ENCODE results near the gene TAS2R1. TPM values are rescaled to one million over a fixed set of nuclear protein-coding genes. Genes with fewer than 3 reads are reported as not detected.

TAS2R1 gene
- total RNA-seq, 1 experiment from 2014 or later, result not detected

DNA sequence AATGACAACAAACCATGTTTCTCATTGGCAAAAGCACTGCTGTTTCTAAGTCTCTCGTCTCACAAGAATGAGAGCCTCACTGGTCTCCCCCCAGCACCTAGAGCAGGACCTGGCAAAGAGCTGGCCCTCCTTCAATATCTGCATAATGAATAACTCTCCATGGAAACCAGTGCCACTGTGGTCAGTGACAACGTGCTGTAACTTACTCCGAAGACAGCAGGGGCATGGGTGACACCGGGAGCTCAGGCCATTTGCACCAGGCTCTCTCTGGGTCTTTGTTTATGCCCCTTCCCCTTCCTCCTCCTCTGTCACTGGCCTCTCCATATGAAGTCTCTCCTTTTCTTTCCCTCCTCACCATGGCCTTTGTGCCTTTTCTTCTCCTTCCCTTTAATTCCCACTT, 33.3 kb downstream of the TAS2R1 start:
- ATAC-seq (no peak), DNase-seq (no peak)
- Histone ChIP-seq H3K79me2 (ENCODE audit: low read length) (no peaks in the 10 kb centered on the region), H3K4me3 (ENCODE audit: low read length) (no peak overlapping the region), H3K27me3 (ENCODE audit: low read length) (peaks cover 46% of the 10 kb centered on the region), H2AFZ (ENCODE audit: low read length) (no peak overlapping the region), H3K27ac (ENCODE audit: low read length) (no peak overlapping the region), H3F3A (ENCODE audit: low read length, unreplicated experiment) (no peaks in the 10 kb centered on the region), H3K9me3 (ENCODE audit: low read length) (no peaks in the 10 kb centered on the region), H3K9me2 (replicated peaks; ENCODE audit: low read length) (no peaks in the 10 kb centered on the region), H4K20me1 (ENCODE audit: low read length) (no peaks in the 10 kb centered on the region), H3K9ac (ENCODE audit: low read length) (no peak overlapping the region), H3K4me2 (ENCODE audit: low read length) (no peak overlapping the region), H3K36me3 (ENCODE audit: low read depth, low read length) (no peaks in the 10 kb centered on the region), H3K4me1 (ENCODE audit: insufficient read depth, low read length) (no peaks in the 10 kb centered on the region)
- BruUV-seq (replicated peaks), result no TSS peak
- intact Hi-C loops (cut with micrococcal nuclease), result no loop called here
- no peak for TF ChIP-seq EZH2 (IDR thresholded peaks at IDR 0.05; ENCODE audit: low read length, unreplicated experiment)
- TF ChIP-seq EZH2phosphoT487 (IDR thresholded peaks at IDR 0.05; ENCODE audit: borderline replicate concordance, low read length), result no peak
- TF ChIP-seq, protein P1, sequence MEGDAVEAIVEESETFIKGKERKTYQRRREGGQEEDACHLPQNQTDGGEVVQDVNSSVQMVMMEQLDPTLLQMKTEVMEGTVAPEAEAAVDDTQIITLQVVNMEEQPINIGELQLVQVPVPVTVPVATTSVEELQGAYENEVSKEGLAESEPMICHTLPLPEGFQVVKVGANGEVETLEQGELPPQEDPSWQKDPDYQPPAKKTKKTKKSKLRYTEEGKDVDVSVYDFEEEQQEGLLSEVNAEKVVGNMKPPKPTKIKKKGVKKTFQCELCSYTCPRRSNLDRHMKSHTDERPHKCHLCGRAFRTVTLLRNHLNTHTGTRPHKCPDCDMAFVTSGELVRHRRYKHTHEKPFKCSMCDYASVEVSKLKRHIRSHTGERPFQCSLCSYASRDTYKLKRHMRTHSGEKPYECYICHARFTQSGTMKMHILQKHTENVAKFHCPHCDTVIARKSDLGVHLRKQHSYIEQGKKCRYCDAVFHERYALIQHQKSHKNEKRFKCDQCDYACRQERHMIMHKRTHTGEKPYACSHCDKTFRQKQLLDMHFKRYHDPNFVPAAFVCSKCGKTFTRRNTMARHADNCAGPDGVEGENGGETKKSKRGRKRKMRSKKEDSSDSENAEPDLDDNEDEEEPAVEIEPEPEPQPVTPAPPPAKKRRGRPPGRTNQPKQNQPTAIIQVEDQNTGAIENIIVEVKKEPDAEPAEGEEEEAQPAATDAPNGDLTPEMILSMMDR (conservative IDR thresholded peaks at IDR 0.05; ENCODE audit: low read depth, low read length), result no peak
- ChIA-PET POLR2A (ENCODE audit: unreplicated experiment) (no interaction called here), CTCF (no interaction called here)

DNA sequence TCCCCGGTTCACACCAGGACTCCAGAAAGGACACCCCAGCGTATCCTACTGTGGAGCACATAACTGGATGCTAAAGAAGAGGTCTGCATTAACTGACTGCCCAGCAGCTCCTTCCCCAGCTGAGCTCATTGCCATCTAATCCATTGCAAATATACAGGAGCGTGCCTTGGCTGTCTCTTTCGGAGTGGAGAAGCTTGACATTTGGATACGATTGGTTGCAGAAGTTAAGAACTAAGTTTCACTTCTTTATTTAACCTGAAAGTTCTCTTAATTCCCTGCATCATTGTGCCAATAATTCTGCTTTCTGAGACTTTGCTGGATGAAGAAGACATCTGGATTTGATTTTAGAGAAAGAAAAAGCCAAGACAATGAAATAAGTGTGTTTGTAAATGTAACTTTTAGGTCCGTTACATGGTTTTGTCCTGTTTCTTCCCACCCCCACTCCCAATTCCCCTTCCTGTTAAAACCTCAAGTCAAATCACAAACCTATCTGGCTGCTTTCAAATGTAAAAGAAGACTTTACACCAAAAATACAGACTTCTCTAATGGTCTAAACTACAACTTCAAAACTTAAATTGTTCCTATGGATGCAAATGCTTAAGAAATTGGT, 33.9 kb downstream of the TAS2R1 start:
- 0 out of 2 replicates have a peak, but pooled peaks cover 1% of the 10 kb centered on the region for H3K9me2 ChIP-seq (replicated peaks; ENCODE audit: low read length)
- H3K27ac ChIP-seq (ENCODE audit: low read length), result no peak overlapping the region
- H2AFZ ChIP-seq (ENCODE audit: low read length), result no peak overlapping the region
- no peak for DNase-seq
- TF ChIP-seq EZH2phosphoT487 (IDR thresholded peaks at IDR 0.05; ENCODE audit: borderline replicate concordance, low read length) (no peak), EZH2 (IDR thresholded peaks at IDR 0.05; ENCODE audit: low read length, unreplicated experiment) (peak; percentile 36)
- no peaks in the 10 kb centered on the region for H3K36me3 ChIP-seq (ENCODE audit: low read depth, low read length)
- intact Hi-C loops (cut with micrococcal nuclease), result no loop called here
- peaks cover 46% of the 10 kb centered on the region for H3K27me3 ChIP-seq (ENCODE audit: low read length)
- H3K9me3 ChIP-seq (ENCODE audit: low read length), result no peaks in the 10 kb centered on the region
- no peaks in the 10 kb centered on the region for H3K4me1 ChIP-seq (ENCODE audit: insufficient read depth, low read length)
- H3K4me2 ChIP-seq (ENCODE audit: low read length), result no peak overlapping the region
- POLR2A ChIA-PET (ENCODE audit: unreplicated experiment), result no interaction called here
- H3K9ac ChIP-seq (ENCODE audit: low read length), result no peak overlapping the region
- H3K79me2 ChIP-seq (ENCODE audit: low read length), result no peaks in the 10 kb centered on the region
- no peaks in the 10 kb centered on the region for H4K20me1 ChIP-seq (ENCODE audit: low read length)
- H3K4me3 ChIP-seq (ENCODE audit: low read length), result no peak overlapping the region
- BruUV-seq (replicated peaks), result no TSS peak
- H3F3A ChIP-seq (ENCODE audit: low read length, unreplicated experiment), result no peaks in the 10 kb centered on the region
- no peak for ATAC-seq
- CTCF ChIA-PET, result no interaction called here

DNA sequence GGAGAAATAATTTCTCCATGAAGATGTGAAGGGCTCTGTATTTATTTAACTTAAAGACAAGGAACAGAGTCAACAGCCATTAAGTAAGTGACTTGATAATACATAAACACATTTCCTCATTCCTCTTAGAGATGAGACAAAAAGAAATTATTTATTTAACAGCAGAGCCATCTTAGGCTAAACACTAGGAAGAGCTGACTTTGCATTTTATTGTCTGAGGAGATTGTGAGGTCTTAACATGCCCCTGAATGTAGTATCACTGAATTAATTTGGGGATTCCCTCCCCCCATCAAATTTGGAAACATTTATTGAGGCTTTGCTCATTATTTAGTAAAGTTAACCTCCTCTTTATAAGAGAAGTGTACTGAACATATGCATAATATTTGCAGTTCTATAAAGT, 35.2 kb downstream of the TAS2R1 start:
- ChIA-PET CTCF (no interaction called here), POLR2A (ENCODE audit: unreplicated experiment) (no interaction called here)

More for the DNA sequence above, 35.2 kb downstream of the TAS2R1 start:
- ATAC-seq, result no peak
- no peaks in the 10 kb centered on the region for H4K20me1 ChIP-seq (ENCODE audit: low read length)
- H3K79me2 ChIP-seq (ENCODE audit: low read length), result no peaks in the 10 kb centered on the region
- TF ChIP-seq EZH2phosphoT487 (IDR thresholded peaks at IDR 0.05; ENCODE audit: borderline replicate concordance, low read length) (no peak), EZH2 (IDR thresholded peaks at IDR 0.05; ENCODE audit: low read length, unreplicated experiment) (no peak)
- TF ChIP-seq, protein P1 (conservative IDR thresholded peaks at IDR 0.05; ENCODE audit: low read depth, low read length), result no peak
- H3K4me2 ChIP-seq (ENCODE audit: low read length), result no peak overlapping the region
- H3K9me2 ChIP-seq (replicated peaks; ENCODE audit: low read length), result 0 out of 2 replicates have a peak, but pooled peaks cover 5% of the 10 kb centered on the region
- H3K36me3 ChIP-seq (ENCODE audit: low read depth, low read length), result no peaks in the 10 kb centered on the region
- no peak overlapping the region for H3K4me3 ChIP-seq (ENCODE audit: low read length)
- no peak overlapping the region for H3K9ac ChIP-seq (ENCODE audit: low read length)
- H3F3A ChIP-seq (ENCODE audit: low read length, unreplicated experiment), result no peaks in the 10 kb centered on the region
- DNase-seq, result no peak
- H3K27ac ChIP-seq (ENCODE audit: low read length), result no peak overlapping the region
- no peaks in the 10 kb centered on the region for H3K4me1 ChIP-seq (ENCODE audit: insufficient read depth, low read length)
- intact Hi-C loops (cut with micrococcal nuclease), result no loop called here
- no peaks in the 10 kb centered on the region for H3K9me3 ChIP-seq (ENCODE audit: low read length)
- H2AFZ ChIP-seq (ENCODE audit: low read length), result no peak overlapping the region
- BruUV-seq (replicated peaks), result no TSS peak
- H3K27me3 ChIP-seq (ENCODE audit: low read length), result peaks cover 44% of the 10 kb centered on the region
